Small intestine (tissue), 16 donors: Measurements from ENCODE around the gene SPDYC. TPM values are rescaled to one million over a fixed set of nuclear protein-coding genes. Genes with fewer than 3 reads are reported as not detected.

ENCODE experiments used
- DNase-seq, 2 donors: peaks; one replicate each; pipeline versions ENCODE4 v3.0.0 to v3.0.0-alpha.2; 2013
- FAIRE-seq: peaks from 2 replicates; lab custom pipeline; 2012; peaks lifted over from hg19 to GRCh38; lab: Jason Lieb, UNC
- H3K27ac ChIP-seq, 3 donors: one replicate each; pipeline ENCODE4 v1.5.1; 2013; ENCODE audit warnings: low read length in 2 of 3, mild to moderate bottlenecking in 2 of 3, control low read depth in 1 of 3, inconsistent platforms in 1 of 3, low read depth in 1 of 3, moderate library complexity in 1 of 3
- H3K27me3 ChIP-seq, 3 donors: one replicate each; pipeline ENCODE4 v1.6.1; 2013; ENCODE audit warnings: low read length in 3 of 3, inconsistent platforms in 1 of 3; ENCODE audit not compliant: control insufficient read depth in 3 of 3, insufficient read depth in 3 of 3
- H3K36me3 ChIP-seq, 3 donors: one replicate each; pipeline ENCODE4 v1.6.1; 2013; ENCODE audit warnings: low read length in 3 of 3, inconsistent platforms in 1 of 3, low read depth in 1 of 3, mild to moderate bottlenecking in 1 of 3, moderate library complexity in 1 of 3; ENCODE audit not compliant: control insufficient read depth in 3 of 3, insufficient read depth in 2 of 3
- H3K4me1 ChIP-seq, 3 donors: one replicate each; pipeline ENCODE4 v1.6.1; 2013; ENCODE audit warnings: low read length in 2 of 3, inconsistent platforms in 1 of 3, low read depth in 1 of 3, mild to moderate bottlenecking in 1 of 3, moderate library complexity in 1 of 3; ENCODE audit not compliant: control insufficient read depth in 3 of 3, insufficient read depth in 2 of 3
- H3K4me3 ChIP-seq, 3 donors: one replicate each; pipeline ENCODE4 v1.5.1; 2013; ENCODE audit warnings: low read length in 3 of 3, control low read depth in 1 of 3, inconsistent platforms in 1 of 3, low read depth in 1 of 3, mild to moderate bottlenecking in 1 of 3, moderate library complexity in 1 of 3
- H3K9me3 ChIP-seq, 2 donors: one replicate each; pipeline ENCODE4 v1.6.1; 2013; ENCODE audit warnings: low read depth in 1 of 2, low read length in 1 of 2; ENCODE audit not compliant: control insufficient read depth in 2 of 2, insufficient read depth in 1 of 2
- WGBS, 3 donors: extraction: QIAGEN DNeasy Blood & Tissue Kit; methylation state at CpG; one replicate each; pipeline ENCODE4 v1.1.7; 2013; 5-methylcytosine and 5-hydroxymethylcytosine counted together
- long read RNA-seq, 10 donors: transcript quantifications; one replicate each; lab custom pipeline, GENCODE V29; 2026
- polyA plus RNA-seq, 4 donors: library from polyadenylated mRNA; stranded (reverse) in 3 of 4; unstranded in 1 of 4; fragments of 200-250 nt in 3 of 4; fragments of 120-200 nt in 1 of 4; gene quantifications; one replicate each; pipeline versions ENCODE4 v1.2.1 to v1.2.3, GENCODE V29; 2013
- donor health status: healthy with polysubstance abuse.
- donor health status: control.
- donor health status: control.
- donor health status: Bipolar disorder and iron deficiency.
- donor health status: healthy.

Gene SPDYC
- under 1 TPM in 1 of 4 donors, not detected in 3; 0.13 TPM for polyA plus RNA-seq
- long read RNA-seq, donor 1, result 0 reads
- long read RNA-seq, donor 2, result 0 reads
- long read RNA-seq, donor 3, result 0 reads
- long read RNA-seq, donor 4, result 0 reads
- long read RNA-seq, donor 5, result 0 reads
- long read RNA-seq, donor 6, result 0 reads
- long read RNA-seq, donor 7, result 0 reads
- long read RNA-seq, donor 8, result 0 reads
- long read RNA-seq, donor 9, result 0 reads
- long read RNA-seq, donor 10, result 0 reads

- DNase-seq (no peak), FAIRE-seq (no peak)
- Histone ChIP-seq H3K36me3 (no peaks in the 10 kb centered on the region), H3K27ac (peak within 1 kb of the TSS in 1 of 3 donors; percentile 58), H3K4me1 (peaks cover 0 to 6% (median 0%) of the 10 kb centered on the region in 3 donors), H3K4me3 (no peak within 1 kb of the TSS), H3K9me3 (no peaks in the 10 kb centered on the region), H3K27me3 (no peaks in the 10 kb centered on the region)
- WGBS, 3 donors, result 94 to 96% (median 95%) methylated on average over 18 to 21 of the region's 21 CpGs
Measured at GRCh38 chr11:65170058-65170534, at the start of gene SPDYC. TSS of gene SPDYC (plus strand) at chr11:65170233. CDS start at chr11:65171358, 1,125 bp downstream.

GRCh38 chr11:65120831-65121230 is 49.2 kb upstream of the SPDYC start:
- FAIRE-seq (no peak), DNase-seq (no peak)
- WGBS, 3 donors, result 53 to 76% (median 56%) methylated on average over 3 of the region's 3 CpGs
- H3K4me3 ChIP-seq, result peak overlapping the region in 2 of 3 donors; percentile 69 to 73
- peak overlapping the region; percentile 86 to 97 (median 88) for H3K27ac ChIP-seq
- no peaks in the 10 kb centered on the region for H3K9me3 ChIP-seq
- H3K27me3 ChIP-seq, result no peaks in the 10 kb centered on the region
- peaks cover 3 to 22% (median 8%) of the 10 kb centered on the region in 3 donors for H3K4me1 ChIP-seq
- H3K36me3 ChIP-seq, result peaks cover 3 to 52% (median 11%) of the 10 kb centered on the region in 3 donors

GRCh38 chr11:65121447-65121864 is 48.6 kb upstream of the SPDYC start:
- FAIRE-seq, result no peak
- H3K36me3 ChIP-seq, result peaks cover 4 to 52% (median 11%) of the 10 kb centered on the region in 3 donors

GRCh38 chr11:65121865-65122696 is 48.0 kb upstream of the SPDYC start, which contains the start of the genes FAU and MRPL49:
TSS of gene FAU (minus strand) at chr11:65122134. CDS start at chr11:65121813, 321 bp downstream.
TSS of gene MRPL49 (plus strand) at chr11:65122321. CDS start at chr11:65122347, 26 bp downstream.
- peaks cover 0 to 15% (median 3%) of the 10 kb centered on the region in 3 donors for H3K4me1 ChIP-seq
- H3K4me3 ChIP-seq, result peak within 1 kb of the TSS; percentile 69 to 83 (median 73)
- WGBS, 3 donors, result 0% methylated on average over 52 to 64 of the region's 64 CpGs
- no peaks in the 10 kb centered on the region for H3K27me3 ChIP-seq
- H3K27ac ChIP-seq, result peak within 1 kb of the TSS; percentile 86 to 97 (median 88)
- H3K9me3 ChIP-seq, result no peaks in the 10 kb centered on the region
- FAIRE-seq (no peak), DNase-seq (peak; percentile 99)
- H3K36me3 ChIP-seq, result peaks cover 6 to 56% (median 11%) of the 10 kb centered on the region in 3 donors

More at GRCh38 chr11:65121447-65121864, 48.6 kb upstream of the SPDYC start:
- 0 to 1% (median 1%) methylated on average over 22 of the region's 22 CpGs for WGBS, 3 donors
- H3K4me1 ChIP-seq, result peaks cover 3 to 18% (median 4%) of the 10 kb centered on the region in 3 donors
- peak overlapping the region; percentile 69 to 83 (median 73) for H3K4me3 ChIP-seq
- H3K27me3 ChIP-seq, result no peaks in the 10 kb centered on the region
- peak; percentile 47 to 84 for DNase-seq
- peak overlapping the region; percentile 86 to 97 (median 88) for H3K27ac ChIP-seq
- H3K9me3 ChIP-seq, result no peaks in the 10 kb centered on the region

GRCh38 chr11:65124480-65125196 is 45.4 kb upstream of the SPDYC start:
- H3K36me3 ChIP-seq, result peaks cover 18 to 64% (median 21%) of the 10 kb centered on the region in 3 donors
- 85 to 90% (median 89%) methylated on average over 5 of the region's 5 CpGs for WGBS, 3 donors
- FAIRE-seq, result no peak
- no peak overlapping the region for H3K27ac ChIP-seq
- peaks cover 0 to 13% (median 3%) of the 10 kb centered on the region in 3 donors for H3K4me1 ChIP-seq
- no peaks in the 10 kb centered on the region for H3K9me3 ChIP-seq
- no peak for DNase-seq
- H3K27me3 ChIP-seq, result no peaks in the 10 kb centered on the region
- H3K4me3 ChIP-seq, result no peak overlapping the region

GRCh38 chr11:65125197-65126056 is 44.6 kb upstream of the SPDYC start:
- no peak overlapping the region for H3K4me3 ChIP-seq
- no peak for FAIRE-seq

GRCh38 chr11:65126624-65127274 is 43.3 kb upstream of the SPDYC start:
- peaks cover 0 to 5% (median 0%) of the 10 kb centered on the region in 3 donors for H3K4me1 ChIP-seq
- H3K4me3 ChIP-seq, result no peak overlapping the region
- H3K27ac ChIP-seq, result no peak overlapping the region
- DNase-seq, result no peak
- FAIRE-seq, result no peak
- H3K27me3 ChIP-seq, result no peaks in the 10 kb centered on the region
- no peaks in the 10 kb centered on the region for H3K9me3 ChIP-seq
- peaks cover 22 to 73% (median 34%) of the 10 kb centered on the region in 3 donors for H3K36me3 ChIP-seq
- 60 to 67% (median 64%) methylated on average over 6 of the region's 6 CpGs for WGBS, 3 donors

More at GRCh38 chr11:65125197-65126056, 44.6 kb upstream of the SPDYC start:
- WGBS, 3 donors, result 87 to 90% (median 89%) methylated on average over 12 of the region's 12 CpGs
- H3K27me3 ChIP-seq, result no peaks in the 10 kb centered on the region
- H3K4me1 ChIP-seq, result peaks cover 0 to 13% (median 0%) of the 10 kb centered on the region in 3 donors
- H3K36me3 ChIP-seq, result peaks cover 14 to 65% (median 28%) of the 10 kb centered on the region in 3 donors
- H3K9me3 ChIP-seq, result no peaks in the 10 kb centered on the region
- no peak overlapping the region for H3K27ac ChIP-seq
- DNase-seq, result no peak
